Spleen (tissue), 11 donors: Measurements from ENCODE around the gene DNM2. TPM values are rescaled to one million over a fixed set of nuclear protein-coding genes. Genes with fewer than 3 reads are reported as not detected.

Source experiments
- DNase-seq: peaks from one replicate; pipeline ENCODE4 v3.0.0-alpha.2; 2020
- H3K27ac ChIP-seq, 8 donors: fragments of 200-600 bp; sonication (generic) in 7 of 8; 1 replicate in 4 of 8; 2 replicates in 4 of 8; pipeline versions ENCODE4 v1.5.0 to v1.8.0; 2016 to 2021; ENCODE audit warnings: inconsistent platforms in 4 of 8, mild to moderate bottlenecking in 4 of 8, moderate library complexity in 1 of 8
- H3K27me3 ChIP-seq, 7 donors: fragments of 200-600 bp; sonication (generic) in 6 of 7; replicated peaks in 1 of 7; 1 replicate in 4 of 7; 2 replicates in 3 of 7; pipeline versions ENCODE4 v1.5.0 to v1.8.0; 2016 to 2021; ENCODE audit warnings: inconsistent platforms in 3 of 7, mild to moderate bottlenecking in 1 of 7
- H3K36me3 ChIP-seq, 6 donors: fragments of 200-600 bp; sonication (generic) in 5 of 6; 1 replicate in 4 of 6; 2 replicates in 2 of 6; pipeline versions ENCODE4 v1.5.0 to v1.8.0; 2016 to 2021; ENCODE audit warnings: inconsistent platforms in 2 of 6
- H3K4me1 ChIP-seq, 6 donors: fragments of 200-600 bp; sonication (generic) in 5 of 6; 1 replicate in 3 of 6; 2 replicates in 3 of 6; pipeline versions ENCODE4 v1.5.0 to v1.8.0; 2016 to 2021; ENCODE audit warnings: inconsistent platforms in 3 of 6
- H3K4me3 ChIP-seq, 8 donors: fragments of 200-600 bp; sonication (generic) in 7 of 8; 1 replicate in 4 of 8; 2 replicates in 4 of 8; pipeline versions ENCODE4 v1.5.0 to v1.8.0; 2016 to 2021; ENCODE audit warnings: inconsistent platforms in 4 of 8, mild to moderate bottlenecking in 4 of 8, moderate library complexity in 2 of 8
- H3K9me3 ChIP-seq, 8 donors: fragments of 200-600 bp; sonication (generic) in 7 of 8; 1 replicate in 4 of 8; 2 replicates in 4 of 8; pipeline versions ENCODE4 v1.5.0 to v1.8.0; 2016 to 2021; ENCODE audit warnings: inconsistent platforms in 4 of 8
- CTCF ChIP-seq, 11 experiments: fragments of 200-600 bp in 7 of 11; fragments of 450-650 bp in 4 of 11; sonication (generic) in 4 of 11; IDR thresholded peaks in 8 of 11; conservative IDR thresholded peaks in 3 of 11; 1 replicate in 7 of 11; 2 replicates in 4 of 11; pipeline versions ENCODE4 v1.4.0 to v1.8.0; 2016 to 2021; ENCODE audit warnings: antibody characterized with exemption in 11 of 11, inconsistent platforms in 4 of 11, mild to moderate bottlenecking in 1 of 11
- POLR2A ChIP-seq, 3 donors: fragments of 450-650 bp; IDR thresholded peaks; one replicate each; pipeline ENCODE4 v1.5.1; 2017; ENCODE audit warnings: antibody characterized with exemption in 3 of 3, mild to moderate bottlenecking in 1 of 3
- POLR2AphosphoS5 ChIP-seq, 3 donors: sonication (generic); formaldehyde crosslinking; IDR thresholded peaks; one replicate each; pipeline ENCODE4 v1.5.1; 2017; ENCODE audit warnings: antibody characterized with exemption in 3 of 3
- WGBS, 5 donors: extraction: QIAGEN DNeasy Blood & Tissue Kit in 3 of 5; methylation state at CpG; one replicate each; pipeline versions ENCODE4 v1.1.5 to v1.1.7; 2013 to 2018; 5-methylcytosine and 5-hydroxymethylcytosine counted together
- intact Hi-C: fragments of 100-400 bp; cut with DNase I; formaldehyde crosslinking; loops from one replicate; pipeline ENCODE4 v1.15.0; 2023; ENCODE audit warnings: low total_unique reads
- polyA plus RNA-seq, 3 donors: library from polyadenylated mRNA; stranded (reverse); fragments of 200-250 nt; gene quantifications; one replicate each; pipeline ENCODE4 v1.2.1, GENCODE V29; 2013
- total RNA-seq, 7 donors: library from RNA; depleted of rRNA in 3 of 7; stranded (reverse); fragments of >200 nt in 3 of 7; fragmentation: NEBNext Ultra II Directional in 4 of 7; extraction: Animal tissue kit (Norgen Biotek cat#: 25700) in 4 of 7; gene quantifications; one replicate each; pipeline versions ENCODE4 v1.1.0 to v1.2.1, GENCODE V29; 2016 to 2021
- donor health status: healthy with polysubstance abuse.
- donor health status: DM: no; HTN: no; CAD: no; lungs with moderate emphysema.
- donor health status: DM: no; HTN: no; CAD: no.
- donor health status: Bipolar disorder and iron deficiency.
- donor health status: healthy.
- donor health status: DM: no; HTN: no; CAD: no.
- donor health status: DM: yes; HTN: yes; CAD: no.

Gene DNM2
- total and polyA plus RNA-seq, 10 donors, result 57.1 to 298 (median 193) TPM

GRCh38 chr19:10788146-10788545 is 70.3 kb downstream of the DNM2 start:
- H3K4me3 ChIP-seq, result no peak overlapping the region
- H3K36me3 ChIP-seq, result peaks cover 0 to 100% (median 89%) of the 10 kb centered on the region in 6 donors
- intact Hi-C loops, result no loop called here
- DNase-seq, result no peak
- H3K27me3 ChIP-seq, result no peaks in the 10 kb centered on the region
- WGBS, 5 donors, result 92 to 98% (median 96%) methylated on average over 8 of the region's 8 CpGs
- peaks cover 3 to 32% (median 23%) of the 10 kb centered on the region in 6 donors for H3K4me1 ChIP-seq
- no peaks in the 10 kb centered on the region for H3K9me3 ChIP-seq
- H3K27ac ChIP-seq, result no peak overlapping the region
- TF ChIP-seq CTCF (IDR thresholded peaks at IDR 0.05 in 8 of 11, conservative IDR thresholded peaks at IDR 0.05 in 3 of 11), result no peak
- peak in 2 of 3 donors; percentile 17 to 46 for TF ChIP-seq POLR2AphosphoS5 (IDR thresholded peaks at IDR 0.05)

DNA sequence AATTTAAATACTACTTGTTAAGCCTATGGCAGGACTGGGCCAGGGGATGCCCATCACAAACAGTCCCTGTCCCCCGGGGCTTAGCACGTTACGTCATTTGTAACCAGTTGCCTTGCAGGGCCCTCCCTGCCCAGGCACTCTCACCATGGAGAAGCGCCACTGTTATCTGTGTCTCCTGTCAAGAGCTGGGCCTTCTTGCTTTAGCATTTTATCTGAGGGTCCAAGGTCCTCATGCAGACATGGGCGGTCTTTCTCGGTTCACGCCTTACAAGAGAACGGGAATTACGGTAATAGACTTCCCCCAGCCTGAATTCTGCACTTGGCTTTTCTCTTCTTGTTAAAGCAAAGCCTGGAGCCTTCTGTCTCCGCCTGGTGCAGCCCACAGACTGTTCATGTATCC is 72.0 kb downstream of the DNM2 start:
- no peak for TF ChIP-seq POLR2AphosphoS5 (IDR thresholded peaks at IDR 0.05)
- TF ChIP-seq POLR2A (IDR thresholded peaks at IDR 0.05), result no peak
- TF ChIP-seq CTCF (IDR thresholded peaks at IDR 0.05 in 8 of 11, conservative IDR thresholded peaks at IDR 0.05 in 3 of 11), result no peak
- DNase-seq, result no peak
- Histone ChIP-seq H3K4me1 (peaks cover 0 to 15% (median 5%) of the 10 kb centered on the region in 6 donors), H3K4me3 (no peak overlapping the region), H3K27me3 (no peaks in the 10 kb centered on the region), H3K36me3 (peaks cover 0 to 100% (median 89%) of the 10 kb centered on the region in 6 donors), H3K27ac (no peak overlapping the region), H3K9me3 (no peaks in the 10 kb centered on the region)
- WGBS, 5 donors, result 89 to 94% (median 92%) methylated on average over 10 of the region's 10 CpGs
- intact Hi-C loops, result no loop called here

GRCh38 chr19:10796653-10797052 is 78.8 kb downstream of the DNM2 start:
- intact Hi-C loops, result no loop called here
- Histone ChIP-seq H3K4me1 (peaks cover 0 to 43% (median 25%) of the 10 kb centered on the region in 6 donors), H3K36me3 (peaks cover 2 to 100% (median 87%) of the 10 kb centered on the region in 6 donors), H3K27me3 (no peaks in the 10 kb centered on the region), H3K27ac (peak overlapping the region in 5 of 8 donors; percentile 20 to 84 (median 71)), H3K9me3 (no peaks in the 10 kb centered on the region), H3K4me3 (peak overlapping the region in 1 of 8 donors; percentile 43)
- DNase-seq, result no peak
- TF ChIP-seq POLR2AphosphoS5 (IDR thresholded peaks at IDR 0.05) (peak in 1 of 3 donors; percentile 44), CTCF (IDR thresholded peaks at IDR 0.05 in 8 of 11, conservative IDR thresholded peaks at IDR 0.05 in 3 of 11) (no peak)
- WGBS, 5 donors, result 94 to 98% (median 95%) methylated on average over 17 to 19 of the region's 19 CpGs

DNA sequence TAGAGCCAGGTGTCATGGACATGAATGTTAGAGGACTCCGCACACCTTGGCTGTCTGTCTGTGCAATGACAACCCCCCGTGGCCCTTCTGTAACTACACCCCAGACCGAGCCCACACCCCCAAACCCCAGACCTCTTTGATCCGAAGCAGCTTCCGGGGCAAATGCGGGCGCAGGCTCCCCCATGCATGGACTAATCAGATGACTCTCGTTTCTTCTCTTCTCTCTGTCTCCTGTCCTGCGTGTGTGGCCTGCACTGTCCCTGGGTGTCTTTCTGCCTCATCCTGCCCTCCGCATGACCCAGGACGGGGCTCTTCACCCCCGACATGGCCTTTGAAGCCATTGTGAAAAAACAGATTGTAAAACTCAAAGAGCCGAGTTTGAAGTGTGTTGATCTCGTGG is 79.2 kb downstream of the DNM2 start:
- WGBS, 5 donors, result 71 to 87% (median 84%) methylated on average over 14 of the region's 14 CpGs
- intact Hi-C loops, result no loop called here
- H3K4me1 ChIP-seq, result peaks cover 0 to 43% (median 25%) of the 10 kb centered on the region in 6 donors
- no peak for DNase-seq
- H3K27me3 ChIP-seq, result no peaks in the 10 kb centered on the region
- no peaks in the 10 kb centered on the region for H3K9me3 ChIP-seq
- TF ChIP-seq CTCF (IDR thresholded peaks at IDR 0.05 in 8 of 11, conservative IDR thresholded peaks at IDR 0.05 in 3 of 11) (no peak), POLR2AphosphoS5 (IDR thresholded peaks at IDR 0.05) (no peak), POLR2A (IDR thresholded peaks at IDR 0.05) (no peak)
- peak overlapping the region in 1 of 8 donors; percentile 43 for H3K4me3 ChIP-seq
- peak overlapping the region in 7 of 8 donors; percentile 20 to 84 (median 61) for H3K27ac ChIP-seq
- H3K36me3 ChIP-seq, result peaks cover 2 to 100% (median 86%) of the 10 kb centered on the region in 6 donors
